GM19193 (cell line): ENCODE results near the gene TTLL8.

ENCODE experiments used
- POLR2A ChIP-seq: IDR thresholded peaks from 4 replicates; pipeline ENCODE4 v1.6.1; 2011; ENCODE audit not compliant: insufficient read depth, insufficient read length; ENCODE audit errors: extremely low read depth

The TTLL8 gene

DNA sequence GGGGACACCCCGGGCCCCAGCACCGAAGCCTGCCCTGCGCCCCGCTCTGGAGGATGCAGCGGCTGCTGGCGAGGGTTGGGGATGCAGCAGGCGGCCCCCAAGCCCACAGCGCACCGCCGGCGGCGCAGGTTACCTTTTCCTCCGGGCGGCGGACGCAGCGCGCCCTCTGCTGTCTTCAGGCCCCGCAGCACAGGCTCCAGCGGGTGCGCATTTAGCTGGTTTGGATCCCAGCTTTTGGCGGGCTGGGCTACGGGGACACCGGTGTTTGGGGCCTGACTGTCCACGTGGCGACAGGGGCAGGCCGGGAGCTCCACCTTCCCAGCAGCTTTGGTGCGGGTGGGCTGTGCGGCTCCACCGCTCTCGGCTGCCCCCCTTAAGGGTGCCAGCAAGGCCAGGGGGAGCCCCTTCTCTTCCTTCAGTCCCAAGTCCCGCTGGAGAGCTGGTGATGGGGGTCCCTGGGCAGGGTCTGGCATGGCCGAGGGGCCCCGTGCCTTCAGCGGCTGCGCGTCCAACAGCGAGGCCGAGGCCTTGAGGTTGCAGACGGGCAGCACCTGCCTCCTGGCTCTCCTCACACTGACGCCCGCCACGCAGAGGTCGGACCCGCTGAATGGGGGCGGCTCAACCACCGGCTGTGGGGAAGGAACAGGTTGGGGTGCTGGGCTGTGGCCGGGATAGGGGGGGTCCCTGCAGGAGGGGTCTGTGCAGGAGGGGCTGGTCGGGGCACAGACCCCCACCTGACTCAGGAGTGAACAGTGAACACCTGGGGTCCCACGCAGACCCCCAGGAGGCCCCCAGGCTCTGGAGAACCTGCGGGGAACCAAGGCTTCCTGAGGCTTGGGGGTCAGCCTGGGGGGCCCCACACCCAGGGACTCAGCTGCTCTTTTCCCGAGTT, 27.6 kb downstream of the TTLL8 start:
- no peak for TF ChIP-seq POLR2A

DNA sequence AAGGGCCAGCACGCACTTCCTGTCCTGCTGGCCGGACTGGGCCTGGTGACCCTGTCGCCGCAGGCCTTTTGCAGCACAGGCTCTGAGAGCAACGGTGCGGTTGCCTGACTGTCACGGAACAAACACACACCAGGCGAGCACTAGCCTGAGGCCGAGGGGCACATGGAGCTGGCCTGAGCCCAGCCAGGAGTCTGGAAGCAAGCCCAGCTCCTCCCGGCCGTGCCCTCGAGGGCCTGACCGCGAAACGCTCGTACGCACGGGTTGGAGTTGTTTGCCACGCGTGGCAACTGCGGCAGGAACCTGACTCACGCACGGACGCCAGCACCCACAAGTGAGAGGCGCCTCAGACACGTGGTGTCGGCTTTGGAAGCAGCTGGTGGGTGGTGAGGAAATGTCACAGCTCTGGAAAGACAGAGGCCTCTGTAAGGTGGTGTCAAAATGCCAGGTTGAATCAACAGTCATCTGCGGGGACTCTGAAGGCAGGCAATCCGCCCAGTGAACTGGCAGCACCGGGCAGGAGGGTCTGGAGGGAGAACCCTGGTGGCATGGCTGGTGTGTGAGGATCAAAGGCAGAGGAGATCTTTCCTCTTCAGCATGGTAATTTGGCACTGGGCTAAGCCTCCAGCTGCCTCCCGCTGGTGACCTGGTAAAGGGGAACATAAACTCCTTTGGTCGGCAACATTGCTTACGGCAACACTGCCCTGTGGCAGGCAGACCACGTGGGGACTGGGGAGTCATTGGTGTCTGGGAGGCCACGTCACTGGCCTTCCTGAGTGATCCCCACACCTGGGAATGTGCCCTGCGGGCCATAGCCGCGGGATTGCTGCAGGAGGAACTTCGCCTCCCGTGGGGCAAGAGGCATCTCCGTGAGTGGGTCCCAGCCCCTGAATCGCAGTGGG, 30.2 kb downstream of the TTLL8 start:
- TF ChIP-seq POLR2A, result no peak

DNA sequence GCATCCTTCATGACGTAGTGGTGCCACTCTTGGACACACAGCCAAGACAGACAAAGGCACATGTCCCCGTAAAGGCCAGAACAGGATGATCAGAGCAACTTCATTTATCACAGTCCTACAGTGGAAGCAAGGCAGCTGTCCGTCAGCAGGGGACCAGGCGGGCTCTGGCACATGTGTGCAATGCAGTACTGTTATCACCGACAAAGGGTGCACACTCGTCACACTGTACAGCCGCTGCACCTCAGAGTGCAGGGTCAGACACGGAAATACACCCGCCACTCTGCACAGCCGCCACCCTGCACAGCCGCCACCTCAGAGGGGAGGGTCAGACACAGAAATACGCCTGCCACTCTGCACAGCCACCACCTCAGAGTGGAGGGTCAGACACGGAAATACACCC, 32.1 kb downstream of the TTLL8 start:
- no peak for TF ChIP-seq POLR2A

DNA sequence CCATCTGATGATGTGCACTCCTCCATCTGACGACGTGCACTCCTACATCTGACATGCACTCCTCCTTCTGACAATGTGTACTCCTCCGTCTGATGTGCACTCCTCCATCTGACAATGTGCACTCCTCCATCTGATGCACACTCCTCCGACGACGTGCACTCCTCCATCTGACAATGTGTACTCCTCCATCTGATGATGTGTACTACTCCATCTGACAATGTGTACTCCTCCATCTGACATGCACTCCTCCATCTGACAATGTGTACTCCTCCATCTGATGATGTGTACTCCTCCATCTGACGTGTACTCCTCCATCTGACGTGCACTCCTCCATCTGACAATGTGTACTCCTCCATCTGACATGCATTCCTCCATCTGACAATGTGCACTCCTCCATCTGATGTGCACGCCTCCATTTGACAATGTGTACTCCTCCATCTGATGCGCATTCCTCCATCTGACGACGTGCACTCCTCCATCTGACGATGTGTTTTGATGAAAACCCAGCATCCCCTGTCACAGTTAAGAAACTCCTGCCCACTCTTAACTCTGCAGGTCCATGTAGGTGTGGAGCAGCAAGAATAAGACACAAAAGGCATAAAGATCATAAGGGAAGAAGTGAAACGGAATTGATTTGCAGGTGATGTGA, 35.8 kb downstream of the TTLL8 start:
- no peak for TF ChIP-seq POLR2A

DNA sequence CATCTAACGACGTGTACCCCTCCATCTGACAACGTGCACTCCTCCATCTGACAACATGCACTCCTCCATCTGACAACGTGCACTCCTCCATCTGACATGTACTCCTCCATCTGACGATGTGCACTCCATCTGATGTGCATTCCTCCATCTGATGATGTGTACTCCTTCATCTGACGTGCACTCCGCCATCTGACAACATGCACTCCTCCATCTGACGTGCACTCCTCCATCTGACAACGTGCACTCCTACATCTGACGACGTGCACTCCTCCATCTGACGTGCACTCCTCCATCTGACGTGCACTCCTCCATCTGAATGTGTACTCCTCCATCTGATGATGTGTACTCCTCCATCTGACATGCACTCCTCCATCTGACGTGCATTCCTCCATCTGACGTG, 37.5 kb downstream of the TTLL8 start:
- no peak for TF ChIP-seq POLR2A

DNA sequence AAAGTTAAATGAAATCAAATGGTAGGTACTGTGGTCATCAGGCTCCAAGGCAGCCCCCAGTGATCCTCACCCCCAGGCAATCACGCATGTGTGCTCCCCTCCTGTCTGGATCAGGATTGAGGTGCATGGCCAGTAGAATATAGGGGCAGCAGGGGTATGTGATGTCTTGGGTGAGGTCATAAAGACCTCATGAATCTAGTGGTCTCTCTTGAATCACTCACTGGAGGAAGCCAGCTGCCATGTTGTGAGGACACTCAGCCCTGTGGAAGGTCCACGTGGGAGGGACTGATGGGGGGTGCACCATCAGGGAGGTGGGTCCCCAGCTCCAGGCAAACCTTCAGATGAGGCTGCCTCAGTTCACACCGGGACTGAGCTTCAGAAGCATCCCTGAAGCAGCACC, 38.8 kb downstream of the TTLL8 start:
- TF ChIP-seq POLR2A, result no peak

DNA sequence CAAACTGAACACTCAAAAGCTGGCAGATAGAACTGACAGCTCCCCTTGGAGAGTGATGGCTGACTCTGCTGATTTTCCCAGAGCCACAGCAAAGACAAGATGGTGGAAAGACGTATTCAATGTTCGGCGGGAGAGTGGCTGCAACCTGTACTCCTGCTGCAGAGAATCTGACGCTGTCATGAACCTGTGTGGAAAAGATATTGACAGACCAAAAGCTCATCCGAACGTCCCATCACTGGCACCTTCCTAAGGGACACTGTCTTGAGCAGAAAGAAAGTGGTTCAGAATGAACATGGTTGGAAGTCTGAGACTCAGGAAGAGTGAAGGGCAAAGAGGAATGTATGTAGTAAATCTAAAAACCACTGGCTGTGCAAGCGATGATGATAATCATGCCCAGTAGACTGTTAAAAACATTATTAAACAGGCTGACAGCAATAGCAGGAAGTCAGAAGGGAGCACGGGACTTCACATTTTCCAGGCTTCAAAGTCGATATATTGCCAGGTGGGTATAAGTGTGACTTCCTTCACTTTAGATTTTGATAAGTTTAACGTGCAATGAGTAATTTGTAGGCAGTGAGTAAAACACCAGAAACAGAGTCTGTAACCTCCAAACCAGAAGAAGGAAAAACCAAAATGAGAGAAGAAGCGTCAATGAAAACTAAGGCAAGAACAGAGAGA, 39.4 kb downstream of the TTLL8 start:
- TF ChIP-seq POLR2A, result no peak

DNA sequence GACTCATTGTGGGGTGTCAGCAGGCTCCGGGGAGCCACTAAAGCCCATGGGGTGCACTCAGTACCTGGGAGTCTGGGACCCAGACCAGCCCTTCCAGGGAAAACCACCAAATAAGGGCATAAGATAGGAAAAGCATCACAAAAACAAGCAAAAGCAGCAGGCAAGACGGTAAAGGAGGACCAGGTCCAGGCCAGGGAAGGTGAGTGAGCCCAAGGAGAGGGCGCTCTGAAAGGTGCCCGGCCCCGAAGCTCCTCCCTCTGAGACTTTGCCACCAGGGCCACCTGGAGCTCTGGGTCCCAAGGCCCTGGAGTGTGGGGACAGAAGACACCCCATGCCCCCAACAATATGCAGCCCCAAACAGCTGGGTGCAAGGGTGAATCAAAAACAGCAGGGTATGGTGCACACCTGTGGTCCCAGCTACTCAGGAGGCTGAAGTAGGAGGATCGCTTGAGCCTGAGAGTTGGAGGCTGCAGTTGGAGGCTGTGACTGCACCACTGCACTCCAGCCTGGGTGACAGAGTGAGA, 40.3 kb downstream of the TTLL8 start:
- TF ChIP-seq POLR2A, result no peak

DNA sequence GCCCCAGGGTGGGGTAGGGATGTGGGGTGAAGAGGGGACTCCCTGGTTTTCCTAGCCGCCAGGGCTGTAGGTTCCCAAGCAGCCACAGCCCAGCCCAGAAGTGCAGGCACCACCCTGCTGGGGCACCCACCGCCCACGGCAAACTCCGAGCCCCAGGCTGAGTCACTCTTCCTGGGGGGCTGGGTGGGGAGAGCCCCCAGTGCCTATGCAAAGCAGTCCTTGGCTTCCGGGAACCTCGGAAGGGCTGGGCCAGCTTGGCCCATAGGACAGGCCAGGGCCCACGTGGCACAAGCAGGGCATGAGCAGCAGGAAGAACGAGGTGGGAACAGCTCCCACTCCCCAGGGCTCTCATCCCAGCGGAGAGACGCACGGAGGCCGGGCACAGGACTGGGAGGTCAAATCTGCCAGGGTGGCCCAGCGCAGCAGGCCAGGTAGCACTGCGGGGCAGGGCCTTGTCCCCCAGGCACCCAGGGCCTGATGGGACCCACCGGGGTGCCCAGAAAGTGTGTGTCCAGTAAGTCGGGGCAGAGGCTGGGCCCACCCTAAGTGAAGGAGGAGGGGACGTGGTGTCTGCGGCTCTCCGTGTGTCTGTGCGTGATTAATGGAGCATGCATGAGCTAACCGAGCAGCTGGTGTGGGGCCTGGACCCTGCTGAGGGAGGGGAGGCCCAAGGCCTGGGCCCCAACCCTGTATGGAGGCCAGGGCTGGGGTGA, 41.0 kb downstream of the TTLL8 start:
- peak; percentile 49 for TF ChIP-seq POLR2A

DNA sequence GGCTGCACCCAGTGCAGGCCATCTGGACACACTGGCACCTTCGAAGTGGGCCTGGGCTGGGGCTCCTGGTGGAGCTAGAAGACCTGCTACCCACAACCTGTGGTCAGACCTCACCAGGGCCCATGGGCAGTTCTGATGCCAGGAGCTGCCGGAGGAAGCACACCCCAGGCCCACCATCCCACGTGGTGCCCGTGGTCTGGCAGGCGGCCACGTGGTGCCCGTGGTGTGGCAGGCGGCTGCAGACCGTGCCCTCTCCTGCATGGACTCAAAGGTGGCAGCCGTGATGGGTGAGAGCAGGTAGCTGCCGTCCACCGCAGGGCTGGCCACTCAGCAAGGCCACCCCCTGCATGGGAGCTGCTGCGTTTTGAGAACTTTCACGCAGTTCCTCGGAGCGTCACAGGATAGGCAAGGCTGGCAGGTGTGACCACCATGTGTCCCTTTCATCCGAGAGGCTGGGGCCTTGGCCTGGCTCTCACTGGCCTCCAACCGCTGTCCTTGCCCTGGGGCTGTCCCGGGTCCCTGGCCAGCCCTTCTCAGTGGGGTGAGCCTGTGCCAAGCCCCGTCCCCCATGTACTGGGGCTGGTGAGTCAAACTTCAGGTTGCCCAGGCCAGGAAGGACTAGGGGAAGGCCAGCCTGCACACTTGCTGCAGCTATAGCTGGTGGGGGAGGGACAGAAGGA, 41.6 kb downstream of the TTLL8 start:
- TF ChIP-seq POLR2A, result no peak

DNA sequence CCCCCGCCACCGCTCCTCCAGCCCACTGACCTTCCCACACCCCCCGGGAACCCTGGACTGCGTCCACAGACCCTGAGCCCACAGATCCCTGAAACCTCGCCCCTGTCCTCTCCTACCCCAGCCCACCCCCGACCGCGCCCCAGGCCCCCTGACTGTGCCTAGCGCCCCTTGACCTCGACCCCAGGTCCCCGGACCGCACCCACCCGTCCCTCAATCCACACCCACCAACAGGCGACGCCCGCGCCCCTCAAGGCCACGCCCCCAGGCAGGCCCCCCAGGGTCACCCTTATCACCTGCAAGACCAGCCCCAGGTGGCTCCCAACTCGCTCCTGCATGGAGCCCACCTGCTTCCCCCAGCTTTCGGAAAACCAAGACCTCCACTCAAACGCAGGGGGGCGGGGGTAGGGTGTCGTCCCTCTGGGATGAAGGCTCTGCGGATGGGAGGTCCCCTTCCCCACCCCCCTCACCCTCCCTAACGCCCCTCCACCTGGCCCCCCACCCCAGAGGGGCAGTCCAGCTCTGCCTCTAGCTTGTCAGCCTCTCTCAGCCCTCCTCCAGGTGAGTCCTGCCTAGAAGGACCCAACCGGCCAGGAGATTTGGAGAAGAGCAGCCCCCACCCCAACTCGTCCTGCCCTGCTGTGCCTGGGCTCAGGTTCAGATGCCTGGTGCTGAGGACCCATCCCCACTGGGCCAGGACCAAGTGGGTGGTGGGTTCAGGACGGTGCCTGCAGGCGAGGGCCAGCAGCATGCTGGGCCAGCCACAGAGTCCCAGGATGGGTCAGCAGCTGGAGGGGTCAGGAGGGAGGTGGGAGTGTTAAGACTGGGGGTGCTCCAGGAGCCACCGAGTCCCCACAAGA, 42.4 kb downstream of the TTLL8 start:
- TF ChIP-seq POLR2A, result no peak

DNA sequence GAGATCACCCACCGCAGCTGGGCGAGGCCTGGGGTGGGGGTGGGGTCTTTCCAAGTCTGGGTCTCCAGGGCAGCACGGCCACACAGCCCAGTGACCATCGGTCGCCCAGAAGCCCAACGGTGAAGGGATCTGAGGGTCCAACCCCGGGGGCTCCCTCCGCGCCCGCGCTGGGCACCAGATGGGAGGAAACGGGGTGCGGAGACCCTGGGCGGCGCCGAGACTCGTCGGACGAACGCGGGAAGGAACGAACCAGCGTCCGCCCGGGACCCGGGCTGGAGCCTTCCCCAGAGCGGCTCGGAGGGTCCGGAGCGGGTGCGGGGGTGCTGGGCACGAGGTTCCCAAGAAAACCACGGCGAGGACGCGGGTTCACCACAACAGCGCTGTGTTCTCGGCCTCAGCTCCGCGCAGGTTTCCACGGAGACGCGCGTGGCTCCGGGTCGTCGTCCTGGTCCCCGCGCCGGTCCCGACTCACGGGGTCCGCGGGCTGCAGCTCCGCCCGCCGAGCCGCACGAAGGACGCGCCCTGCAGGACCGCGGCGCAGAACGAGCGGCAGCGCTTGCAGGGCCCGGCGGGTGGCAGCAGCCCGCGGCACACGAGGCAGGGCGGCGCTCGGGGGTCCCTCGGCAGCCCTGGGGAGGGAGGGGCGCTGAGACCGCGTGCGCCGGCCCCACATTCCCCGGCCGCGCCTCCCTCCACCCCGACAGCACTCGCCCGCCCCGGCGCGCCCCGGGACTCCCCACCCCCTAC, 43.3 kb downstream of the TTLL8 start:
- no peak for TF ChIP-seq POLR2A
